ENCODE results near the gene MRPS12.

MRPS12 gene

DNA sequence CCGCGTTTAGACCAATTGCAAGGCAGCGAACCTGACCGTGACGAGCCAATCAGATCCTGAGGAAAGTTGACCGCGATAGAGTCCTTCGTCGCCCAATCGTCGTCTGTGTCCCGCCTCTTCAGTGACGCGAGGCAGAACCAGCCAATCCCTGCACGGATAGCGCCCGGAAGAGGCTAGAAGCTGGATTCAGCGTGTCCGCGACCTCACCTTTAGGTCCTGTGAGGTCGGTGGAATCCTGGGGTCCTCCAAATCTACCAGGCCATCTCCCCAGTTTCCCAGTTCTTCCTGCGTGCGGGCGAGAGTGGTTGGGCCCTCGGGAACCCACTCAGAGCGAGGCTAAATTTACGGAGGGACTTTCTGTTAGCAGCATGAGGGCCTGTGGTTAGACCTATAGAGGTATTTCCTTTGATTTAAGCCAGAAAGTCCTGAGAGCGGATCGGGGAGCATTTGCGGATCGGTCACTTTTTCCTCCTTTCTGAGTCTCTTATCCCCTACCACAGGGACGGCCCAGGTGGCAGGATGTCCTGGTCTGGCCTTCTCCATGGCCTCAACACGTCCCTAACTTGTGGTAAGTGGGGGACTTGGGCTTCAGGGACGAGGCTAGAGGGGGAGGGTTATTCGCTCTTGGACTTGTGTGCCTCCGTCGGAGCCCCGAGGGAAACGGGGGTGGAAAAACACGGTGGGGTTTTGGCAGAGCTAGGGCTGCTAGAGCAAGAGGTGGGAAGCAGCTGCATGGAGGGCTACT lies at the start of gene MRPS12:
TSS of gene MRPS12 (plus strand) at position 169 of the 745 bp plus-strand sequence. CDS start at position 520, 351 bp downstream.
- no peak for TF ChIP-seq GATA2 (IDR thresholded peaks at IDR 0.05; ENCODE audit: low read depth, low read length)
- no peak for TF ChIP-seq GATA3 (IDR thresholded peaks at IDR 0.05; ENCODE audit: low read depth, low read length)

DNA sequence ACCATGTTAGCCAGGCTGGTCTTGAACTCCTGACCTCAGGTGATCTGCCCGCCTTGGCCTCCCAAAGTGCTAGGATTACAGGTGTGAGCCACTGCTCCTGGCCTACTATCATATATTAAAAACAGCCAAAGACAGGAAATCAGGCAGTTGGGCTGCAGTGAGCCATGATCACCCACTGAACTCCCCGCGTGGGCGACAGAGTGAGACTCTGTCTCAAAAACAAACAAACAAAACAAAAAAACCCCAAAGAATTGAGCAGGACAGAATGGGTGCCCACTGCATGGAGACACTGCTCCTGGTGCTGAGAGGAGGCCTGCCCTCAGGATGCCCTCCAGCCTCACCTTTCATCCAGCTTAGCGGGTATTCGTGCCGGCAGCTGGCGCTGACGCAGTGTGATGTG lies 47.5 kb upstream of the MRPS12 start:
- TF ChIP-seq GATA2 (IDR thresholded peaks at IDR 0.05; ENCODE audit: low read depth, low read length) = no peak
- no peak for TF ChIP-seq GATA3 (IDR thresholded peaks at IDR 0.05; ENCODE audit: low read depth, low read length)

DNA sequence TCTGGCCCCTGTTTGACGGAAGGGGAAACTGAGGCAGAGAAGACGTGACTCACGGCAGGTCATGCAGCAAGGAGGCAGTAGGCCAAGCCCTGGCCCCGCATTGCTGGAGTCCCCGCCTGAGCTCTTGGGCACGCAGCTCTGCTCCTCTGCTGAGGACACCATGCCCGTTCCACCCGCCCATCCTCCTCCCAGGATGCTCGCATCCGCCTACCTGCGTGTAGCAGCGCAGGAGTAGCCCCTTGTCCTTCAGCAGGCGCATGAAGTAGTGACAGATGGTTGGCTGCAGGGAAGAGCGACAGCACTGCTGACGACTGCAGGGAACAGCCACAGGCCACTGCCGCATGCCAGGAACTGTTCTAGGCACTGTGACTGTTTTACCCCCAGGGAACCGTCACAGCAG lies 41.9 kb upstream of the MRPS12 start:
- TF ChIP-seq GATA2 (IDR thresholded peaks at IDR 0.05; ENCODE audit: low read depth, low read length) = no peak
- TF ChIP-seq GATA3 (IDR thresholded peaks at IDR 0.05; ENCODE audit: low read depth, low read length) = no peak

DNA sequence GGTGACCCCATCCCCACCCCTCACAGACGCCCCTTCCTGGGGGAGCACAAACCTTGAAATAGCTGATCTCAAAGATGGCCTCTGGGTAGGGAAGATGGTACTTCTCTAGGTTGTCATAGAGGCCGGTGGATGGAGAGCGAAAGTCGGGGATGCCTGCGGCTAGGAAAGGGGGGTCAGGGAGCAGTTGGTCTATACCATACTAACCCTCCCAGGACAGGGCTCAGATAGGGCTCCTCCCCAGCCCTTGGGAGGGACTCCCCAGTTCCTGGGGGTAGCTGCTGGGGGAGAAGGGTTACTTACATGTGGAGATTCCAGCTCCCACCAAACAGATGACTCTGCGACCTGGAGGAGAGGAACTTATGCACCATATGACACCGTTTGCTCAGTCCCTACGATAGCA lies 40.9 kb upstream of the MRPS12 start:
- TF ChIP-seq GATA3 (IDR thresholded peaks at IDR 0.05; ENCODE audit: low read depth, low read length) (no peak), GATA2 (IDR thresholded peaks at IDR 0.05; ENCODE audit: low read depth, low read length) (no peak)

DNA sequence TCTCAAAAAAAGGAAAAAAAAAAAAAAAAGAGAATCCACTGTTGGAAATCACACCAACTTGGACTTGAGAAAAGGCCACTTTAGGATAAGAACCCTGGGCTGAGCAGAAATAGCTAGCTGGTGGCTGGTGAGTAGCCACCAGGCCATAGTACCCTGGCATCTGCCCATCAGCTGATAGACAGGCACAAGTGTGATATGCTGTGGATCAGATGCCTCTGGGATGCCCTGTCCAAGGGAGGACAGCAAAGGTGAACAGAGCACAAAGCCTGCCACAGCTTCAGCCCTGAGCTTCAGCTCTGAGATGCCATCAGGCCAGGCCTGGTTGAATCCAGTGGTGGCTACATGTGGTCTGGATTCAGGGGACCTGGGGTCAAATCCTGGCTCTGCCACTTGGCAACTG lies 40.1 kb upstream of the MRPS12 start:
- TF ChIP-seq GATA2 (IDR thresholded peaks at IDR 0.05; ENCODE audit: low read depth, low read length) (no peak), GATA3 (IDR thresholded peaks at IDR 0.05; ENCODE audit: low read depth, low read length) (no peak)

DNA sequence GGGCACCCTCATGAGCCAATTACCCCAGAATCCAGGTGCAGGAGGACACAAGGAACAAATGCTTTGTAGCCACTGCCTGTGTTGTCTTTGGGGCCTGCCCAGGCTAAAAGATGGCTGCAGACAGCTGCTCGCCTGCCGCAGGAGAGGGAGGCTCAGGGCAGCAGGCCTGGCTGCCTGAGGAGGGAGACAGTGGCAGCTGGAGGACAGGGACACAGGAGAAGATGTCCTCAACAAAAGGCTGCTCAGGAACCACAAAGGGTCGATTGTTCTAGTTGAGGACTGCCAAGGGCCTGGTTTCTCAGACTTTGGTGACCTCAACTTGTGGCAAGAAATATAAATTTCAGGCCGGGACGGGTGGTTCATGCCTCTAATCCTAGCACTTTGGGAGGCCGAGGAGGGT lies 39.0 kb upstream of the MRPS12 start:
- TF ChIP-seq GATA2 (IDR thresholded peaks at IDR 0.05; ENCODE audit: low read depth, low read length) (no peak), GATA3 (IDR thresholded peaks at IDR 0.05; ENCODE audit: low read depth, low read length) (no peak)

DNA sequence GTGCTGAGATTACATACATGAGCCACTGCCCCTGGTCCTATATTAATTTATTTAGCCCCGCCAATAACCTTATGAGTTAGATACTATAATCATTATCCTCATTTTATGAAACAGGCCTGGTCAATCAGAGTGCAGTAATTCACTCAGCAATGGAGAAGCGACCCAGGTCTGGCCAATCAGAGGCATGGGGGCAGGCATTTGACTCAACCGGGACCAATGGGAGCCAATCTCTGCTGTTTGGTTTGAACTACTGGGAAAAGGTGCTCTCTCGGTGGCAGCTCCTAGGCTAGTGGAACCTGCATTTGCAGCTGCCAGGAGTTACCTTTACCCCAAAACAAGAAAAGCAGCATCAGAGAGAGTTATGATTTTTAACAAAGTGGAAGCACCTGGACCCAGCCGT lies 37.9 kb upstream of the MRPS12 start:
- TF ChIP-seq GATA2 (IDR thresholded peaks at IDR 0.05; ENCODE audit: low read depth, low read length) = no peak
- no peak for TF ChIP-seq GATA3 (IDR thresholded peaks at IDR 0.05; ENCODE audit: low read depth, low read length)

DNA sequence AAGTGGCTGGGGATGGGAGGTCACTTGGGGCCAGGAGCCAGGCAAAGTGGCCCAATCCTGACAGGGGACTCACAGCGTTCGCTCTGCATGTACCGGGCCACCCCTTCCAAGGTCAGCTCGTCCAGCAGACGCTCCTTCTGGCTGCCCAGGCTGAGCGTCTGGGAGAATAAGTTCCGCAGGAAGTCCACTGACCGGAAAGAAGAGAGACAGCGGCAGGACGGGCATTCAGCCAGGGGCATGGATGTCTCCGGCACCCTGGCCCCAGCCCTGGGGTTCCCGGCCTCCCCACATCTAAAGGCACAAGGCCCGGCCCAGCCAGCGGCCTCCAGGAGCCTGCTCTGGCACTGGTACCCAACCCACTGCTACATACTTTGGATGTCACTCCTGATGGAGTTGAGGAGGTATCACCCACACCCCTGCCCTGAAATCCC lies 37.4 kb upstream of the MRPS12 start:
- TF ChIP-seq GATA3 (IDR thresholded peaks at IDR 0.05; ENCODE audit: low read depth, low read length) (no peak), GATA2 (IDR thresholded peaks at IDR 0.05; ENCODE audit: low read depth, low read length) (no peak)

DNA sequence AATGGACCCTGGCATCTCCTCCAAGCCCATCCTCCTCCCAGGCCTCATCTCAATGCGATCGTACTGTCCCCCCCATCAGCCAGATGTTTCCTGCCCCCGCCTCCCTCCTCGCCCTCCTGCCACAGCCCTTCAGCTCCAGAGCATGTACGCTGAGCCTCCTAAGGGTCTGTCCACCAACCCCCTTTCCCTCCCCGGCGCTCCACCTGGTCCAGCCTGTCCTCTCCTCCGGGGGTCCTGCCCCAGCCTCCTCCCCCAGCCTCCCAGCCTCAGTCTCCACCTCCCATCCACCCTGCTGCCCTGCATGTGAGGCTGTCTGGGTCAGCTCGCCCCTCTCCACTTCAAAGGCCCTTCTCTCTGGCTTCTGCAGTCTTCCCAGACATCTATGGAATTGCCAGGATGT lies 35.8 kb upstream of the MRPS12 start:
- TF ChIP-seq GATA2 (IDR thresholded peaks at IDR 0.05; ENCODE audit: low read depth, low read length) (no peak), GATA3 (IDR thresholded peaks at IDR 0.05; ENCODE audit: low read depth, low read length) (no peak)

DNA sequence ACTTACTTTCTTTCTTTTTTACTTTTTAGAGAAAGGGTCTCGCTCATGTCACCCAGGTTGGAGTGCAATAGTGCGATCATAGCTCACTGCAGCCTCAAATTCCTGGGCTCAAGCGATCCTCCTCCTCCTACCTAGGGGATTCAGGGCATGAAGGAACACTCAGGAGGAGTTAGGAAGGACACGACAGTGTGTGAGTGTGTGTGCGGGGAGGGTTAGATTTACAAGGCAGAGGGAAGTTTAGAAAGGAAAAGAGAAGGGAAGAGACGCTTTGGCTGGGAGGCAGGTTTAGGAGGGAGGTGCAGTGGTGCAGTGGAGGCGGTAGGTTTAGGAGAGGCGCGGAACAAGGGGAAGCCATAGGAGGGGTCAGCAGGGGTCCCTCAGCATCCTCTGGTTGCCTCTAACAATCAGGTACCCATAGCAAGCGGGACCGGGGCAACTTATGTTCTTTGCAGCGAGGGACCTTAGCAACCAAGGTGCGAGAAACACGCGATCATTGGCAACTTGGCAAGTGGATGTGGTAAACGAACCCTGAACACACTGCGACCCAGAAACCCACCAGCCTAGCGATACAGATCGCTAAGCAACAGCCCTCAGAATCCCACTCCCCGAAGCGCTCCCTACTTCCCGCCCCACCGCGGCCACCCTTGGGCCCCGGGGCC lies 31.8 kb upstream of the MRPS12 start:
- no peak for TF ChIP-seq GATA2 (IDR thresholded peaks at IDR 0.05; ENCODE audit: low read depth, low read length)
- TF ChIP-seq GATA3 (IDR thresholded peaks at IDR 0.05; ENCODE audit: low read depth, low read length) = no peak

DNA sequence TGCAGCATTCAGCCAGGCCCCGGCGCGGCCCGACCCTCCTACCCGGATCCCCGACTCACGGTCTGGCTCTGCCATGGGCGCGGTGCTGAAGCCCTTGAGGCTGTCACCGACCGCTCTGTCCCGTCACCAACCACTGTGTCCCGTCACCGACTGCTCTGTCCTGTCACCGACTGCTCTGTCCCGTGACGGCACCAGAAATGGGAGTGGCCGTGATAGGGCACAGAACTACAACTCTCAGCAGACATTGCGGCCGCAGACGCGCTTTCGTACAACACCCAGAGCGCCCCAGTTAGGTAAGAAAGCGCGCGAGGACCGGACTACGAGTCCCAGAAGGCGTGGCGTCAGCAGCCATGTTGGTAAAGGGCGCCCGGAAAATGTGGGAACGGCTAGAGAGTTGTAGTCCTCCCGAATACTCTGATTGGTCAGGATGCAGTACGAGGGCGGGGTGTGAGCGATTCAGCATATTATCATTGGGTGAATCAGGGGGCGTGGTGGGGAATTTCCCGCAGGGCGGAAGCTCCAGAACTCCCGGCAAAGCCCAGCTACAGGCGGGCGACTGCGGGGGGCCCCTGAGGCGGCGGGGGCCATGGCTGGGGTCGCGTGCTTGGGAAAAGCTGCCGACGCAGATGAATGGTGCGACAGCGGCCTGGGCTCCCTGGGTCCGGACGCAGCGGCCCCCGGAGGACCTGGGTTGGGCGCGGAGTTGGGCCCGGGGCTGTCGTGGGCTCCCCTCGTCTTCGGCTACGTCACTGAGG lies 31.1 kb upstream of the MRPS12 start, which contains the start of the genes NFKBIB and SIRT2:
TSS of gene NFKBIB (plus strand) at position 523 of the 755 bp plus-strand sequence. CDS start at position 587, 64 bp downstream.
TSS of gene SIRT2 (minus strand) at position 172 of the 755 bp plus-strand sequence. CDS start at position 75, 97 bp downstream.
- TF ChIP-seq GATA2 (IDR thresholded peaks at IDR 0.05; ENCODE audit: low read depth, low read length) (peak; percentile 37; the same call in 1 of the 2 replicates), GATA3 (IDR thresholded peaks at IDR 0.05; ENCODE audit: low read depth, low read length) (no peak)

DNA sequence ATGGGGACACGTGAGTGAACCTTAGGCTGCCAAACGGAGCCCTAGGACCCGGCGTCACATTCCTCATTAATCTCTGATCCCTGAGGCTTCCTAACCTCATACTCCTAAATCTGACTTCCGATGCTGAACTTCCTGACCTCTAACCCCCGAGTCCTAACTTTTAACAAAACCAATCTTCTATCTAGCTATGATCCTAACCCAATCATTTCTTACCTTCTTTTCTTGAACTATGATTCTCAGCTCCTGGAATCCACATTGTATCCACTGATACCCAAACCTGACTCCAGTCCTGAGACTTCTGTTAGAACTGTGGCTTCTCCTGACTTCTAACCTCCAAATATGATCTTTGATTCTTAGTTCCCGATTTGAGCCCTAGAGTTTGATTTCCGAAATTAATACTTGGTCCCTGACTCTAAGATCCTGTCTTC lies 30.5 kb upstream of the MRPS12 start:
- no peak for TF ChIP-seq GATA2 (IDR thresholded peaks at IDR 0.05; ENCODE audit: low read depth, low read length)
- no peak for TF ChIP-seq GATA3 (IDR thresholded peaks at IDR 0.05; ENCODE audit: low read depth, low read length)

DNA sequence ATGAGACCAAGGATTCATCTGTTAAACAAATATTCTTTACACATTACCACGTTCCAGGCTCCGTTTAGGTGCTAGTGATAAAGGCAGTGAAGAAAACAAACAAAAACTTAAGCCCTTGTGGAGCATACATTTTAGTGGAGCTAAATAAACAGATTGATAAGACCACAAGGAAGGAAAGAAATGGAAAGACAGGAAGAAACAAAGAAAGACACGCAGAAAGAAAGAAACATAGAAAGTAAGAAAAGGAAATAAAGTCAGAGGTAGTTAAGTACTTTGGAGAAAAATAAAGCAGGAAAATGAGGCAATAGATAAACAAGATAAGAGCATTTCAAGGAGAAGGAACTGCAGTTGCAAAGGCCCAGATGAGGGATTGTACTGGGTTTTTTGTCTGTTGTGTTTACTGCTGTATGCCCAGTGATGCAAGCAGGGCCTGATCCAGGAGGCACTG lies 30.0 kb upstream of the MRPS12 start:
- TF ChIP-seq GATA3 (IDR thresholded peaks at IDR 0.05; ENCODE audit: low read depth, low read length) = no peak
- no peak for TF ChIP-seq GATA2 (IDR thresholded peaks at IDR 0.05; ENCODE audit: low read depth, low read length)

DNA sequence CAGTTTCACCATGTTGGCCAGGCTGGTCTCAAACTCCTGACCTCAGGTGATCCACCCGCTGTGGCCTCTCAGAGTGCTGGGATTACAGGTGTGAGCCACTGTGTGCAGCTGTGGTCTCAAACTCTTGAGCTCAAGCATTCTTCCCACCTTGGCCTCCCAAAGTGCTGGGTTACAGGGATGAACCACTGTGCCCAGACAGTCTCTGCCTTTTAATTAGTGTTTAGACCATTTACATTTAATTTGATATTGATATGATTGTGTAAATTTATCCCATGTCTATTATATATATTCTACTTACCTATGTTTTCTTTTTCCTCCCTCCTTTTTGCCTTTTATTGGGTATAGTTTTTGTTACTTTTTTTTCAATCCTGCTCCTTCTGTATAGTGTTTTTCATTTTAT lies 29.1 kb upstream of the MRPS12 start:
- no peak for TF ChIP-seq GATA2 (IDR thresholded peaks at IDR 0.05; ENCODE audit: low read depth, low read length)
- TF ChIP-seq GATA3 (IDR thresholded peaks at IDR 0.05; ENCODE audit: low read depth, low read length) = no peak
